Fibroblast of peridontal ligament (primary cell): ENCODE measurements around the gene CSTF1.
"Not testable (repeated sequence)": the region's sequence is repeated elsewhere in the genome, so short reads cannot be mapped to it uniquely, and the experiment has no call there.

ENCODE experiments used
- DNase-seq: peaks from one replicate; pipeline ENCODE4 v3.0.0-alpha.2; 2010; ENCODE audit errors: extremely low read depth

Gene CSTF1

GRCh38 chr20:56409521-56409920 is 17.1 kb downstream of the CSTF1 start:
- DNase-seq = no peak

- DNase-seq = no peak
Observed at GRCh38 chr20:56409956-56410355, 17.5 kb downstream of the CSTF1 start.

GRCh38 chr20:56411287-56411686 is 18.8 kb downstream of the CSTF1 start:
- not testable (repeated sequence) for DNase-seq

GRCh38 chr20:56411759-56412472 is 19.5 kb downstream of the CSTF1 start, which contains the start of gene CASS4:
Gene CASS4, plus strand, starts transcription at chr20:56412260. Its CDS starts 199 bp downstream, at chr20:56412459.
- no peak for DNase-seq

GRCh38 chr20:56412473-56412790 is 20.0 kb downstream of the CSTF1 start:
- no peak for DNase-seq

- DNase-seq = no peak
Observed at GRCh38 chr20:56412949-56413348, 20.5 kb downstream of the CSTF1 start.

- DNase-seq = peak; percentile 70
Observed at GRCh38 chr20:56414842-56415765, 22.7 kb downstream of the CSTF1 start.

- DNase-seq = no peak
Observed at GRCh38 chr20:56417402-56417801, 25.0 kb downstream of the CSTF1 start.

- no peak for DNase-seq
Observed at GRCh38 chr20:56417911-56418310, 25.5 kb downstream of the CSTF1 start.

- no peak for DNase-seq
Observed at GRCh38 chr20:56418385-56418861, 26.0 kb downstream of the CSTF1 start.

GRCh38 chr20:56420028-56420427 is 27.6 kb downstream of the CSTF1 start:
- no peak for DNase-seq

GRCh38 chr20:56420940-56421688 is 28.7 kb downstream of the CSTF1 start:
- DNase-seq = no peak

- peak; percentile 63 for DNase-seq
Observed at GRCh38 chr20:56422076-56422823, 29.8 kb downstream of the CSTF1 start.

GRCh38 chr20:56422824-56423189 is 30.4 kb downstream of the CSTF1 start:
- no peak for DNase-seq

- DNase-seq = no peak
Observed at GRCh38 chr20:56423211-56423610, 30.8 kb downstream of the CSTF1 start.

- DNase-seq = no peak
Observed at GRCh38 chr20:56423886-56424285, 31.4 kb downstream of the CSTF1 start.

- DNase-seq = no peak
Observed at GRCh38 chr20:56424931-56425330, 32.5 kb downstream of the CSTF1 start.

- DNase-seq = no peak
Observed at GRCh38 chr20:56426026-56426425, 33.6 kb downstream of the CSTF1 start.

- DNase-seq = no peak
Observed at GRCh38 chr20:56426926-56427325, 34.5 kb downstream of the CSTF1 start.

- no peak for DNase-seq
Observed at GRCh38 chr20:56427797-56428196, 35.4 kb downstream of the CSTF1 start.

- DNase-seq = no peak
Observed at GRCh38 chr20:56428410-56428809, 36.0 kb downstream of the CSTF1 start.
